Fibroblast of gingiva (primary cell): ENCODE results near the gene MASP1.

Source experiments
- DNase-seq: peaks from one replicate; pipeline ENCODE4 v3.0.0-alpha.2; 2011; ENCODE audit warnings: low read depth

The MASP1 gene

DNA sequence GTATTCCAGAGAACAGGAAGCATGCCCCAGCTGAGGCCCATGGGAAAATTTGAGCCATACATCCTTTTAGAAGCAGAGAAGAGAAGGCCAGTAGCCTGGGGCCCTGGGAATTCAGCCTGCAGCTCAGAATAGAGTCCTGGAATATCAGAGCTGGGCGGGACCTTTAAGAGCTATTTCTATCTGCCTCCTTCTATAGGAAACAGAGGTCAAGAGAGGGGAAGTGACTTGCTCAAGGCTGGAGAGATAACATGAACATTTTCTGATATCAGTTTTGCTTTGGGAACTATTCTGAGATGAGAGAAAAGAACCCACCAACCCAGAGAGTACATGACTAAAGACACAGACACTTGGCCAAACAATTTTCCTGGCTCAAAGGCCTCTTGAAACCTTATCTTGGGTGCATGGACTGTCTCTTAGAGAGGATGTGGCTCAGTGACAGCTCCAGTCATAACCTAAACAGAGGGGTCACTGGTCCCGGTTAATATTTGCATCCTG, 26.0 kb downstream of the MASP1 start:
- no peak for DNase-seq

DNA sequence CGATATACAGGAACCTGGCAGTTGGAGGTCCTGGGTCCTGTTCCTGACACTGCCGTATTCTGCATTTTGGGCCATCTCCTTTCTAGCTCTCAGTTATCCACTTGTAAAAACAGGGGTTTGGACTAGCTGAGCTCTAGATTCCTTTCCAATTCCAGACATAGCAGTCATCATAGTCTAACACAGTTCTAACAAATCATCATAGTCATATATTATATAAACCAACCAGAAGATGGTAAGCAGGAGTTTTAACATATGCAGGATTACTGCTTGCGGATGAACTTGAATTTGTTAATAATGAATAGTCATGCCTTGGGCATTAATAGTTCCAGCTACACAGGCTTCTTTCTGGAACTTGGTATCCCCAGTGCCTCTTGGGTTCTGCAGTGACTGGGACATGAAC, 26.6 kb downstream of the MASP1 start:
- DNase-seq = peak; percentile 7

DNA sequence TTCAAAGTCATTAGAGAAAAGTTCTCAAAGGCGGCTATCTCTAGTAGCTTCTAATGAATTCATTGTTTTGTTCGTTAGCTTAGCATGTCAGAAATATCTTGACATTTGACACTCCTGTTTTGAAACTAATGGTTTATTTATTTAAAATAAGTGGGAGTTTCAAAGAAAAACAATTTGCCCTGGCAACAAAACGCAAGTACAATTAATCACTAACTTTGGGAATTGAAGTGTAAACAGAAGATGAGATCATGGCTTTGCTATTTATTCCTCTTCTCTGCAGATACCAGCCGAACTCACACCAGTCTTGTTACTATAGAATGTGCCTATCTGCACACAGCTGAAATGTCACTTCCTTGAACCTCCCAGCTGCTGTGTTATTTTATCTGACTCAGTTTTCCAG, 27.5 kb downstream of the MASP1 start:
- peak; percentile 90 for DNase-seq

DNA sequence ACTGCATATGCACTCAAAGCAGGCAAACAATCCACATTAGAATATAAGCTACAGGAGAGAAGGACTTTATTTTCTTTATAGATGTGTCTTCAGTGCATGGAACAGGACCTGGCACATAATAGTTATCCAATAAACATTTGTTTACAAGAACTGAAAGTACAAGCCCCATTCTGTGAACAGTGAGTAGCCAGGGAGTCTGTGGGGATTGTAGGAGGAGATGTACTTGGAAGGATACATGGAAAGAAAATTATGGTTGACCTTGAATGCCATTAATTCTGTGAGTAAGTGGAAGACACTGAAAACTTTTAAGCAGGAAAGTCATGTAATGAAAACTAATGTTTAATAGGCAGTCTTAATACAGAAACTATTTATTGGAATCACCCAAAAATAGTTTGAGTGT, 28.3 kb downstream of the MASP1 start:
- peak; percentile 89 for DNase-seq

DNA sequence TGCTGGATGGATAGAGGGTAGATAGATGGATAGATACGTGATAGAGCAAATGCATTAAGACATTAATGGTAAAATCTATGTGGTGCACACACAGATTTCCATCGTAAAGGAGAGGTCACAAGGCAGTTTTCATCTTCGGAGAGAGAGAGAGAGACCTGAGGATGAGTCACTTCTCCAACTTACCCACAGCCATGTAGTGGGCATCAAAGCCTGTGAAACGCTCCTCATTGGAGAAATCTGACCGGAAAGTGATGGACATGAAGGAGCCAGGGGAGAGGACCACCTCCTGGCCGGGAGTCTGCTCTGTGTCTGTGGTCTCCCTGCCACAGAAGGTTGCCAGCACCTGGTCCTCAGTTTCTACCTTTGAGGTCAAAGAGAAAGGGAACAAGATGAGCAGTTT, 29.2 kb downstream of the MASP1 start:
- DNase-seq = no peak

DNA sequence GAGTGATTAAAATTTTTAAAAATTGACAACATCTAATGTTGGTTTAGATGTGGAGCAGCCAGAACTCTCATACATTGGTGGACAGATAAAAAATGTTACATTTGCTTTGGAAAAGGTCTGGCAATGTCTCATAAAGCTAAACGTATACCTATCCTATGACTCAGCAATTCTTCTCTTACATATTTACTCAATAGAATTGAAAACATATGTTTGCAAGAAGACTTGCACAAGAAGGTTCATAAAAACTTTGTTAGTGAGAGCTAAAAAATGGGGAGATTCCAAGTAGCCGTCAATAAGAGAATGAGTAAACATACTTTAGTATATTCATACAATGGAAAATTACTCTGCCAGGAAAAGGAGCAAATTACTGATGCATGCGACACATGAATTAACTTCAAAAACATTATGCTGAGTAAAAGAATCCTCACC, 30.0 kb downstream of the MASP1 start:
- DNase-seq = peak; percentile 91

DNA sequence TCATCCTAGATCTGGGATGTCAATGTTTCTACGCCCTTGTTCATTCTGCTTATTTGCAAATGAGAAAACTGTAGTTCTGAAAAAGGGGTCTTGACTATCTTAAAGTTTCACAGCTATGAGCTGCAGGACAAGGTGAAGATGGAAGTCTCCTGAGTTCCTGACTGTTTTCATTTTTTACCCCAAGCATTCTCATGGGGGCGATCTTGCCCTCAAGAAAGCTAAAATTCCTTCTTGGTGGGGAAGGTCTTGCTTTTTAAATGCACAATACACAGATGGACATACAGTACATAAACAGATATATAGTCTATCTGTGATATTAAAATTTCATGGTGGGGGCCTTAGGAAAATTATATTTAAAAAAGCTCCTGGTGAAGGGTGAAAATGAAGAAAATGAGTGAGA, 32.4 kb downstream of the MASP1 start:
- DNase-seq = no peak

DNA sequence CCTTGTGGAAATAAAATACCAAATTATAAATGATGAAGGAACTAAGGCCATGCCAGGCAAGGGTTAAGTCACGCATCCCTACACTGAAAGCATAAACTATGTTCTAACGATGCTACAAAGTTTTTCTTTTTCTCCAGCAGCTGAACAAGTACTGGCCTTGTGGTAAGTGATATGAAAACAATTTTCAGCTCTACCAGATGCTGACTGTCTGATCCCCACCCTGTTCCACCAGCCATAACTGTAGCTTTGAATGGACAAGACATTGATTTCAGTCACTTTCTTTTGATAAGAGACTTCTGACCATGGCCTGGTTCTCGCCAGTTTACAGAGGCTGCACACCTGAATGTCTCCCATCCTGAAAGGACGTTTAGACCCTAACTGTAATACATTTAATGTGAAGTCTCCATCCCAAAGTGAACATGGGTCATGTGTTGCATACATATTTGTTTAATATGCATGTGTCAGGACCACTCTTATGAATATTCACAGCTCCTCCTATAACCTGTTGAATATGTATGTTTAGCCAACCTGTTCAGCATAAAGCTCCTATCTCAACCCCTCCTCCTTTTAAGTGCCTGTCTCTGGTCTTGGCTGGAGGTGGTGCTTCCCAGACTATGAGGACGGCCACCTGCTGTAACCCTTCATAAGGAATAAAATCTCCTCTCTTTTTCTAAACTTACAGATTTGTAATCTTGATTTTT, 33.4 kb downstream of the MASP1 start:
- no peak for DNase-seq

DNA sequence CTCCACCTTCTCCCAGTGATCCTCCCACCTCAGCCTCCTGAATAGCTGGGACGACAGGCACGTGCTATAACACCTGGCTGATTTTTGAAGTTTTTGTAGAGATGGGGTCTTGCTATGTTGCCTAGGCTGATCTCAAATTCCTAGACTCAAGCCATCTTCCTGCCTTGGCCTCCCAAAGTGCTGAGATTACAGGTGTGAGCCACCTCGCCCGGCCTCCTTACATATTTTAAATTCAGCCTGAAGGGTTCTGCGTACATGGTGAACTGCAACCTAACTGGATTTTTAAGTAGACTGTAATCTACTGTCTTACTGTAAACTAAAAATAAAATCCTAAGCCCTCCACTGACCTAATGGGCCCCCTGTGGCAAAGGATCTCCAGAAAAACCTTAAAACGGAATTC, 34.1 kb downstream of the MASP1 start:
- DNase-seq = no peak

DNA sequence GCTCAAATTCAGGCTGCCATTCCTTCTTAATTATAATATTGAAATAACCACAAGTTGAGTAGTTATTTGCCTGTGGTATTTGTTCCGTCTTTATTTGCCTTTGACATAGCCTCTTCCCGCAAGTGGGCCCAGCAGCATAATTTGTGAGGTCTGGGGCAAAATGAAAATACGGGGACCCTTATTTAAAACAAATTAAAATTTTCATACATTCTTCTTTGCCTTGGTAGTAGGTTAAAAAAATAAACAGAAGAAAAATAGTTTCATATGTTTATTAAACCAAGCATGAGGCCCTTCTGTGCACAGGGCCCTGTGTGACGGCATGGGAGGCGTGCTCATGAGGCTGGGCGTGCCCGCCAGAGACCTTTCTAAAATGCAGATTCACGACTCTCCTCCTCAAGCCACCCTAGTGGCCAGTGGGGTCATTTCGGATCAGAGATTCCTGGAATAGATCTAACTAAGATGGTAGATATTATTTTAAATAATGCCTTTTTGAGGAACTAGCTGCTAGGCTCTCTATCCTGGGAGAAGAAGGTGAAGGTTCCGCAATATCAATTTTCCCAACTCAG, 35.4 kb downstream of the MASP1 start:
- peak; percentile 50 for DNase-seq

DNA sequence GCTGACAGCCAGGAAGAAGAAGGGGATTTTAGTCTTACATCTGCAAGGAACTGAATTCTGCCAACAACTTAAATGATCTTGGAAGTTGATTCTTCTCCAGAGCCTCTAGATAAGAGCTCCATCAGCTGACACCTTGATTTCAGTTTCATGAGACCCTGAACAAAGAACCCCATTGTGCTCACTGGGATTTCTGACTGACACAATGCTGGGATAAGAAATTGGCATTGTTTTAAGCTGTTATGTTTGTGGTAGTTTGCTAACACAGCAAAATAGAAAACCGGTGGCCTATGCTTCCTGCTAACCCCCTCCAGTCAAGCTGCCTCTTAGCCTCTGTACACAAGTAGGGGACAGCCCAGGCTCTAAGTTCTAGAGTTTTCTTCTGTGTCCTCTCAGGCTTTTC, 36.2 kb downstream of the MASP1 start:
- no peak for DNase-seq

DNA sequence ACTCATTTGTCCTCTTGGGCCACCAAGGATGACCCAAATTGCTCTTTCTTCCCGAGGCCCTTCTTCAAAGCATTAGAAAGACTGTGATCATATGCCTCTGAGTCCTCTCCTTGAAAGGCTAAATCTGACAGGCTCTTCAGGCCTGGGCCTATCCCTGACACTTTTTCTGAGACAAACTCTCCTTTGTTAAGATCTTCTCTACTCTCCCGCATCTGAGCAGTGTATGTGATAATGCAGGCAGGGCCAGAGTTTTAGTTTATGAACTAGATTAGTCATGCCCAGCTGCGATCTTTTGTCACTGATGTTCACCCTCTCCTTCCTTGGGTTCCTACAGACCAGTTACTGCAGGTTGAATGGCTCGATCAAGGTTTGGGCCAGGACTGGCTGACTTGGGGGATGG, 39.2 kb downstream of the MASP1 start:
- DNase-seq = no peak

DNA sequence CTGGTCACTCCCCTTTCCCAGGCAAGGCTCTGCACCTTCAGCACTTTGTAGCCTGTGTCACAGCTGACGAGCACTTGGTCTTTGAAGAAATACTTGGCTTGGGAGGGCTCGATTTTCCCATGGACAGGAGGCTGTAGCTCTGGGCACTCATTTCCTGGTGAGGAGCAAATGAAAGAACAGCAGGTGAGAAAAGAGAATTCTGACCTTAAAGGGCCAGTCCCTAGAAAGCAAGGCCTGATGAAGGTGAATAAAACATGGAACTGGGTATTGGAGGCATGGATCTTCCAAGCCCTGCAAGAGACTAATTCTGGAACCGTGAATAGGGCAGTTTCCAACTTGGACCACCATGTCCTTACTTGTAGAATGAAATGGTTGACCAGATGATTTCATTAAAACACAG, 39.9 kb downstream of the MASP1 start:
- DNase-seq = no peak

DNA sequence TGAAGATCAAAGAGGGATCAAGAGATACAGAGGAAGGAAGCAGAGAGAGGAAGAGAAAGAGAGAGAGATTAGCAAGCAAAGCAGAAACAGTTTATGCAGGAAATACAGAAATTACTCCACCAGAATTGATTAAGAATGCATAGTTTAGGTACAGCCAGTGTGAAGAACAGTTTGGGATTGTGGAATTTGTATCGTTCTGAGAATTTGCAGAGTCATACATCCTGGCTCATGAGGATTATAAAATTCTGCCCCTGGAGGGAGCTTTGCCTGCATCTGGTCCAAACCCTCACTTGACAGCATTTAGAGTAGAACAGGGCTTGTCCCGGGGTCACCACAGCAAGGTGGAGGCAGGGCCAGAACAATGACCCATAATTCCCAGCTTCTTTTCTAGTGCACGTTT, 44.1 kb downstream of the MASP1 start:
- DNase-seq = no peak

DNA sequence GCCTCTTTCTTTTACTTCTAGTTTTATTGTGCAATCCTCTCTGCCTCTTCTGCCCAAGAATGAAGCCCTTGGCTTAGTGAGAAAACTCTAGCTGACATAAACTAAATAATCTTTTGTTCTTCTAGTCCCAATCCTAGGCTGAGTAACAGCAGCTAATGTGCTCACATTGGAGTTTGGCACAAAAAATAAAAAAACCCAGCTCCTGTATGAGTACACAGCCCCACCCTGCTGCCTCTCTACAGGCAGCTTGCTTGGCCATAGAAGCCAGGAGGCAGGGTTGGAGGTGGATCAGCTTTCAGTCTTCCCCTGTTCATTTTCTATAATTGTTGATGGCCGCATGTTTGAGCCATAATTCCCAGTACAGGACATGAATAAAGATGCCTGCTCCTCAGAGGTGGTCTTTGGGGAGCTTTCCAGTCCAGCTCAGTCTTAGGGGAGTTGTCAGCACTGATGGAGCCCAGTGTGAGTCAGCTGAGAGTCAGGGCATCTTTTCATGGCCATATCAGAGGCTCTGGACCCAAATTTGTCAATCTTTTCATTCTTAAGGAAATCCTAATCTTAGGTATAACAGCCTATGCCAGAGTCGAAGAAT, 47.5 kb downstream of the MASP1 start:
- peak; percentile 70 for DNase-seq

DNA sequence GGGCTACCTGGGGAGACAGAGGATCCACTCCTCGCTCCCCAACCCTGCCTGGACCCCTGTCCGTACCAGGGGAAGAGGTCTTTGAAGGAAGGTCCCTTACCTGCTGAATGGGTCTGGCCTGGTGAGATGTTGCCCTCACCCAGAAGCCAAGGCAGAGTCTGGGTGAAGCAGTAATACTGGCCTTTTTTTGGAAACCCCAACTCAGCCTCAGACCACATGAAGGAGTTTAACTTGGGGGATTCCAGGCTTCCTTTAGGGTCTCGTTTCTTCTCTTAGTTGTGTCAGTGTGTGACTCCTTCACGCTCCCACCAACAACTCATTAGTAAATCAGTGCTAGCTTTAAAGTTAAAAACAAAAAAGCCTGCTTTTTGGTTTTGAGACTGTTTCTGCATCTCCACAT, 48.6 kb downstream of the MASP1 start:
- no peak for DNase-seq

DNA sequence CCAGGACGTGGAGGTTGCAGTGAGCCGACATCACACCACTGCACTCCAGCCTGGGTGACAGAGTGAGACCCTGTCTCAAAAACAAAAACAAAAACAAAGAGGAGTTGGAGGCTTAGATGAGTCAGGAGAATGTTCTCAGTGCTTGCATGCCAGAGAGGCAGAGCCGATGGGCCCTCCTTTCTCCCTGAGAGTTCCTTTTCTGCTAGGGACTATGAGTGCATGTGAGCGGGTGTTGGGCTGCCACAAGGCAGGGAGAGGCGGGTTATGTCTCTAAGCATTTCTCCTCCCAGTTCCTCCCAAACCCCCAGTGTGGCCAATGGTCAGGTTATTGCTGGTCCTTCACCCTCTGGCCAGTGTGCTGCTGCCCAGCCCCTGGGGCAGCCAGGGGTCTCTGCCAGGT, 49.1 kb downstream of the MASP1 start:
- no peak for DNase-seq

DNA sequence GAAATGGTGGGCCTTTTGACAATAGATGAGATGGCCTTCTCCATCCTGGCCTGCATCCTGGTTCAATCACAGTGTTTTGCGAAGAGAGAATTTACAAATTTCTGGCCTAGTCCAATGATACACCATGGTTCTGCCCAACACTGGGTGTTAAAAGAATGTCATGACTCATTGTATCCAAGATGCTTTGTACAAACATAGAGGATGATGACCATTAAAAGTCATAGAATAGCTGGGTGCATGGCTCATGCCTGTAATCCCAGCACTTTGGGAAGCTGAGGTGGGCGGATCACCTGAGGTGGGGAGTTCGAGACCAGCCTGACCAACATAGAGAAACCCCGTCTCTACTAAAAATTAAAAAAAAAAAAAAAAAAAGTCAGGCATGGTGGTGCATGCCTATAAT, 52.7 kb downstream of the MASP1 start:
- DNase-seq = peak; percentile 32

DNA sequence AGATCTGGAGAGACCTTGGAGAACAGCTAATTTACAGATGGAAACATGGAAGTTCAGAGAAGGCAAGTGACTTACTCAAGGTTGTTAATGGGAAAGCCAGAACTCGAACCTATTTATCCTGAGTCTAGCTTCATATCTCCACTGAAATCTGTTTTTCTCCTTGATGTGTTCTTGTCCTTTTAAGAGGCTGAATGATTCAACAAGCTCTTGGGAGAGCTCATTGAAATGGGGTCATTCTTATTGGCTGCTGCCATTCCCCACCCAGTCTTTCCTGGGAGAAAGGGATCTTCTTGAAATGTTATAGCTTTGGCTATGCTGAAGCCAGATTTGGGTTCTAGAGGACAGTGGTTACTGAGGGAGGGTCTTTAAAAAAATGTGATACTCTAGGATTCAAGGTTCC, 53.3 kb downstream of the MASP1 start:
- no peak for DNase-seq

DNA sequence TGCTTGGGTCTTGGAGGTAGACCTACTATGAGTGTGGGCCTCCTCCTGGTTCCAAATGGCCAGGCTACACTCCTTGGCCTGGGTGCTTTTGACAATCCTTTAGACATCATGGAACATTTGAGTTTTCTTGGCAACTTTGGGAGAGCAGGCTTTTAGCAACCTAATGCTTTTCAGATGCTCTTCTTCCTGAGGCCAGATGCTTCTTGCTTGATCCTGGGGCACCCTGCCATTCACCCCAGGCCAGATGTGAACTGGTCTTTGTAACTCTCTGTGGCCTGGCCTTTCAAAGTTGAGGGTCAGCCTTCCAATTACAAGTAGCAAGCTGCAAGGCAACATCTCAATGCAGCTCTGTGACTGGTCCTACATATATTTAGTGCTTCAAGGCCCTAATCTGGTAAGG, 53.8 kb downstream of the MASP1 start:
- DNase-seq = peak; percentile 84

DNA sequence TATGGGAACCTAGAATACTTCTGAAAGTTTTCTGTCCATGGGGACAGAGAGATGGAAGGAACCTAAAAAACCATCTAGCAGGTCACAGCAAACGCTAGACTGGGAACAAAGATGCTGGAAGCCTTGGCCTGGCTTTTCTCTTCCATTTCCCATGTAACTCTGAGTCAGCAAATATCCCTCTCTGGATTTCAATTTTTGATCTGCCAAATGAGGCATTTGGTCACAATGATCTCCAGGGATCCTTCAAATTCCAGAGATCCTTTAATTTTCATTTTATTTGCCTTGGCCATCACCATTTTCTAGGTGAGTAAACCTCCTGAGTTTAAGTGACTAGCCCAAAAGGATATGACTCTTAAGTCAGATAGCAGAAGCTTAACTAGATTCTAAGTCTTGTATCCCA, 54.6 kb downstream of the MASP1 start:
- no peak for DNase-seq

DNA sequence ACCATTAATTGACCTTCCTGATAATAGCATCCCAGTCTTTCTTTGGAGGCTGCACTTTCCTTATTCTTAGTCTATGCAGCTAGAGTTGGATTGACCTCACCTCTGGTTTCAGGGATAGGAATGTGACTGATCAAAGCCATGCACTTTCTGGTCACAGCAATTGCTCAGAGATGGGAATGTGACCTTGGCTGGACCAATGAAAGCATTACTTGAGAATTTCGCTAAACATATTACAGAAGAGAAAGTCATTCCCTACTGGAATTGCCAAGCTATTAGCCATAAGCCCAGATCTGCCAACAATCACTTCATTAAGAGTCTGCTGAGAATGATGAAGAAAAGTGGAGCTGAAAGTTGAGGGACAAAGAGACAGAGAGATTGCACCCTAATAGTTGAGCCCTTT, 61.5 kb downstream of the MASP1 start:
- no peak for DNase-seq

DNA sequence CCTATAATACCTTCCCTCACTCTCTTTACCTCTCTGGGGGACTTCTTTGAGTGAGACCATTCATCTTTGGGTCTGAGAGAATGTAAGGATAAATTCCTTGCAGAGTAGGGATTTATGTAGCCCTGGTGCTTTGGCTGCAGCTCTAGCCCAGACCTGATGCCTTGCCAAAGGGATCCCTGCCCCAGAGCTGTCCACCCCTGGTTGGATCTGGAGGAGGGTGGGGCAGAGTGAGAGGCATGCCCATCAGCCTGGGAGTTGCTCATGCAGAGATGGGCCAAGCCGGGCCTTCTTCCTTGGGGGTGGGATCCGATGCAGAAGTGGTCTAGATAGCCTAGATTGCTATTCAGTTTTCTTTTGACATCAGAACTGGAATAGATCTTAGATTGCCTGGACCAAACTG, 62.8 kb downstream of the MASP1 start:
- no peak for DNase-seq
